H9 (cell line): ENCODE results near the gene PAPOLG. TPM values are rescaled to one million over a fixed set of nuclear protein-coding genes. Genes with fewer than 3 reads are reported as not detected.

Experiments used
- DNase-seq: peaks from one replicate; pipeline ENCODE4 v3.0.0-alpha.2; 2017
- H2AFZ ChIP-seq: one replicate; pipeline ENCODE4 v1.6.1; 2013; ENCODE audit warnings: mild to moderate bottlenecking, low read length, control low read depth, moderate library complexity
- H2AK5ac ChIP-seq: 2 replicates; pipeline ENCODE4 v1.6.1; 2013; ENCODE audit warnings: low read length, control low read depth, mixed read lengths; ENCODE audit not compliant: insufficient read length
- H2BK120ac ChIP-seq: one replicate; pipeline ENCODE4 v1.6.1; 2013; ENCODE audit warnings: low read depth, mild to moderate bottlenecking, low read length, control low read depth, inconsistent platforms; ENCODE audit not compliant: poor library complexity, severe bottlenecking
- H2BK12ac ChIP-seq: 2 replicates; pipeline ENCODE4 v1.6.1; 2013; ENCODE audit warnings: low read length, control low read depth, mixed read lengths, low read depth; ENCODE audit not compliant: insufficient read length
- H2BK15ac ChIP-seq: 2 replicates; pipeline ENCODE4 v1.6.1; 2013; ENCODE audit warnings: low read depth, low read length, control low read depth
- H2BK20ac ChIP-seq: one replicate; pipeline ENCODE4 v1.6.1; 2013; ENCODE audit warnings: low read depth, mild to moderate bottlenecking, low read length, control low read depth, inconsistent platforms; ENCODE audit not compliant: poor library complexity, severe bottlenecking
- H2BK5ac ChIP-seq: 2 replicates; pipeline ENCODE4 v1.6.1; 2013; ENCODE audit warnings: low read length, control low read depth, mixed read lengths; ENCODE audit not compliant: insufficient read length
- H3K14ac ChIP-seq: 2 replicates; pipeline ENCODE4 v1.6.1; 2013; ENCODE audit warnings: low read length, control low read depth; ENCODE audit not compliant: insufficient read depth
- H3K18ac ChIP-seq: 2 replicates; pipeline ENCODE4 v1.6.1; 2013; ENCODE audit warnings: low read depth, mild to moderate bottlenecking, mixed read lengths, low read length, control low read depth; ENCODE audit not compliant: insufficient read length
- H3K23ac ChIP-seq: 2 replicates; pipeline ENCODE4 v1.6.1; 2013; ENCODE audit warnings: low read length, control low read depth, mixed read lengths, low read depth; ENCODE audit not compliant: insufficient read length
- H3K23me2 ChIP-seq: 2 replicates; pipeline ENCODE4 v1.6.1; 2013; ENCODE audit warnings: low read depth, mild to moderate bottlenecking, mixed read lengths, low read length, control low read depth; ENCODE audit not compliant: insufficient read length, poor library complexity, severe bottlenecking
- H3K27ac ChIP-seq: 2 replicates; pipeline ENCODE4 v1.5.1; 2013; ENCODE audit warnings: low read length, control low read depth, mixed read lengths, low read depth; ENCODE audit not compliant: insufficient read length
- H3K27me3 ChIP-seq: 2 replicates; pipeline ENCODE4 v1.6.1; 2013; ENCODE audit warnings: low read length, control low read depth, inconsistent platforms; ENCODE audit not compliant: insufficient read depth
- H3K4ac ChIP-seq: 2 replicates; pipeline ENCODE4 v1.6.1; 2013; ENCODE audit warnings: low read depth, mild to moderate bottlenecking, control low read depth, inconsistent platforms, low read length, moderate library complexity
- H3K4me1 ChIP-seq: 2 replicates; pipeline ENCODE4 v1.6.1; 2013; ENCODE audit warnings: low read length, control low read depth, inconsistent platforms; ENCODE audit not compliant: insufficient read depth
- H3K4me2 ChIP-seq: 2 replicates; pipeline ENCODE4 v1.6.1; 2013; ENCODE audit warnings: low read length, control low read depth, mixed read lengths; ENCODE audit not compliant: insufficient read length, insufficient read depth
- H3K56ac ChIP-seq: 2 replicates; pipeline ENCODE4 v1.6.1; 2013; ENCODE audit warnings: low read depth, mild to moderate bottlenecking, mixed read lengths, low read length, control low read depth; ENCODE audit not compliant: insufficient read length
- H3K79me1 ChIP-seq: 2 replicates; pipeline ENCODE4 v1.6.1; 2013; ENCODE audit warnings: low read depth, mild to moderate bottlenecking, moderate library complexity, low read length, control low read depth, inconsistent platforms; ENCODE audit not compliant: insufficient read depth, poor library complexity, severe bottlenecking
- H3K79me2 ChIP-seq: 2 replicates; pipeline ENCODE4 v1.6.1; 2013; ENCODE audit warnings: low read length, control low read depth, inconsistent platforms; ENCODE audit not compliant: insufficient read depth
- H3K9ac ChIP-seq: 2 replicates; pipeline ENCODE4 v1.6.1; 2013; ENCODE audit warnings: low read length, control low read depth, mixed read lengths; ENCODE audit not compliant: insufficient read length; ENCODE audit errors: extremely low read depth
- H3K9me3 ChIP-seq: one replicate; pipeline ENCODE4 v1.6.1; 2013; ENCODE audit warnings: low read depth, low read length, inconsistent platforms; ENCODE audit not compliant: control insufficient read depth
- H3T11ph ChIP-seq: one replicate; pipeline ENCODE4 v1.6.1; 2013; ENCODE audit warnings: mild to moderate bottlenecking, low read length, control low read depth, inconsistent platforms
- H4K20me1 ChIP-seq: one replicate; pipeline ENCODE4 v1.6.1; 2013; ENCODE audit not compliant: control insufficient read depth, insufficient read length, insufficient read depth
- H4K5ac ChIP-seq: 2 replicates; pipeline ENCODE4 v1.6.1; 2013; ENCODE audit warnings: low read depth, mild to moderate bottlenecking, mixed read lengths, low read length, control low read depth; ENCODE audit not compliant: insufficient read length
- H4K8ac ChIP-seq: replicated peaks from 2 replicates; pipeline ENCODE4 v1.6.1; 2013; ENCODE audit warnings: low read length, control low read depth, mixed read lengths, low read depth; ENCODE audit not compliant: insufficient read length
- H4K91ac ChIP-seq: 2 replicates; pipeline ENCODE4 v1.6.1; 2013; ENCODE audit warnings: low read depth, mild to moderate bottlenecking, moderate library complexity, mixed read lengths, low read length, control low read depth; ENCODE audit not compliant: insufficient read length
- H3K27ac Mint-ChIP-seq, 3 experiments: 2 replicates in 2 of 3; 3 replicates in 1 of 3; pipeline ENCODE4 v1.8.0; 2020 to 2021; ENCODE audit warnings: mixed read lengths in 3 of 3, mild to moderate bottlenecking in 1 of 3, moderate library complexity in 1 of 3
- H3K27me3 Mint-ChIP-seq: 2 replicates; pipeline ENCODE4 v1.8.0; 2021; ENCODE audit warnings: low read depth, mild to moderate bottlenecking, moderate library complexity, mixed read lengths
- H3K36me3 Mint-ChIP-seq, 3 experiments: 2 replicates in 2 of 3; 3 replicates in 1 of 3; pipeline ENCODE4 v1.8.0; 2020 to 2021; ENCODE audit warnings: low read depth in 3 of 3, mixed read lengths in 3 of 3; ENCODE audit not compliant: insufficient read depth in 1 of 3
- H3K4me1 Mint-ChIP-seq, 2 experiments: 2 replicates each; pipeline ENCODE4 v1.8.0; 2020; ENCODE audit warnings: mixed read lengths in 2 of 2
- H3K4me3 Mint-ChIP-seq, 2 experiments: 2 replicates in 1 of 2; 3 replicates in 1 of 2; pipeline ENCODE4 v1.8.0; 2020 to 2021; ENCODE audit warnings: mild to moderate bottlenecking in 2 of 2, mixed read lengths in 2 of 2, moderate library complexity in 1 of 2
- H3K9me3 Mint-ChIP-seq, 2 experiments: 2 replicates in 1 of 2; 3 replicates in 1 of 2; pipeline ENCODE4 v1.8.0; 2020; ENCODE audit warnings: mild to moderate bottlenecking in 2 of 2, mixed read lengths in 2 of 2, moderate library complexity in 1 of 2
- CTCF ChIP-seq: fragments of 200-600 bp; sonication (generic); conservative IDR thresholded peaks from 3 replicates; pipeline ENCODE4 v1.8.0; 2021; ENCODE audit warnings: antibody characterized with exemption, mild to moderate bottlenecking
- WGBS: extraction: QIAGEN DNeasy Blood & Tissue Kit; methylation state at CpG from one replicate; pipeline ENCODE4 v1.1.7; 2013; ENCODE audit warnings: missing lambda C conversion rate, low lambda C conversion rate, mixed read lengths; ENCODE audit not compliant: insufficient read length; ENCODE audit errors: extremely low coverage; 5-methylcytosine and 5-hydroxymethylcytosine counted together
- total RNA-seq: library from RNA; stranded (reverse); gene quantifications from 2 replicates; pipeline ENCODE4 v1.2.1, GENCODE V29; 2021

PAPOLG gene
- total RNA-seq, 1 experiment from 2014 or later = 19.2 TPM

GRCh38 chr2:60847854-60848253 lies 91.8 kb downstream of the PAPOLG start:
- Mint-ChIP-seq H3K36me3 (no peaks in the 10 kb centered on the region), H3K27ac (peak overlapping the region in 1 of 3 experiments; percentile 27; a peak in 1 of 7 replicates), H3K4me3 (no peak overlapping the region), H3K4me1 (peaks cover 0 to 2% of the 10 kb centered on the region in 2 experiments; a peak in 1 of 4 replicates), H3K9me3 (no peaks in the 10 kb centered on the region), H3K27me3 (peaks cover 58% of the 10 kb centered on the region)
- Histone ChIP-seq H3K27me3 (no peaks in the 10 kb centered on the region), H2AFZ (no peak overlapping the region), H3K56ac (no peak overlapping the region), H3K4me2 (no peak overlapping the region), H2BK20ac (no peak overlapping the region), H4K20me1 (no peaks in the 10 kb centered on the region), H3T11ph (no peak overlapping the region), H4K5ac (no peak overlapping the region), H2BK120ac (no peak overlapping the region), H3K23me2 (no peaks in the 10 kb centered on the region), H3K79me2 (no peaks in the 10 kb centered on the region), H3K9me3 (no peaks in the 10 kb centered on the region), H3K14ac (no peak overlapping the region), H4K91ac (no peak overlapping the region), H2BK12ac (no peak overlapping the region), H3K9ac (no peak overlapping the region), H3K4me1 (no peaks in the 10 kb centered on the region), H2AK5ac (no peak overlapping the region), H3K27ac (no peak overlapping the region), H3K79me1 (no peaks in the 10 kb centered on the region), H3K23ac (no peak overlapping the region), H3K4ac (no peak overlapping the region), H2BK5ac (no peak overlapping the region), H4K8ac (no peak overlapping the region), H2BK15ac (no peak overlapping the region), H3K18ac (no peak overlapping the region)
- no peak for TF ChIP-seq CTCF
- WGBS = no CpG with 5 or more reads among the region's 6 CpGs
- no peak for DNase-seq

Other genes starting within 250 kb of the PAPOLG start
- gene BCL11A, start 202.6 kb upstream of the PAPOLG start, total RNA-seq = 91.4 and 92.7 TPM in 2 replicates
- gene REL, start 125.3 kb downstream of the PAPOLG start, total RNA-seq = 6.0 and 6.2 TPM in 2 replicates